GM08714 (cell line): ENCODE measurements around the gene CTNNA2.

Experiments used
- H3K4me3 ChIP-seq: fragments of 200-500 bp; sonication (Bioruptor generic); 2 replicates; pipeline ENCODE4 v1.5.1; 2014; ENCODE audit warnings: mild to moderate bottlenecking, low read length, inconsistent platforms
- ZNF274 ChIP-seq: IDR thresholded peaks from 2 replicates; pipeline ENCODE4 v1.6.1; 2012; ENCODE audit warnings: mild to moderate bottlenecking, low read depth, low read length

The CTNNA2 gene

GRCh38 chr2:79820281-79820680 is 307.4 kb downstream of the CTNNA2 start:
- no peak for TF ChIP-seq ZNF274
- no peak overlapping the region for H3K4me3 ChIP-seq

GRCh38 chr2:79822136-79822535 is 309.3 kb downstream of the CTNNA2 start:
- no peak for TF ChIP-seq ZNF274

GRCh38 chr2:79824086-79824786 is 311.4 kb downstream of the CTNNA2 start:
- no peak for TF ChIP-seq ZNF274
- H3K4me3 ChIP-seq, result no peak overlapping the region

More at GRCh38 chr2:79822136-79822535, 309.3 kb downstream of the CTNNA2 start:
- no peak overlapping the region for H3K4me3 ChIP-seq

GRCh38 chr2:79827881-79828280 is 315.0 kb downstream of the CTNNA2 start:
- H3K4me3 ChIP-seq, result no peak overlapping the region
- TF ChIP-seq ZNF274, result no peak

GRCh38 chr2:79830501-79830900 is 317.6 kb downstream of the CTNNA2 start:
- no peak for TF ChIP-seq ZNF274
- H3K4me3 ChIP-seq, result no peak overlapping the region

GRCh38 chr2:79831961-79832360 is 319.1 kb downstream of the CTNNA2 start:
- TF ChIP-seq ZNF274, result no peak
- H3K4me3 ChIP-seq, result no peak overlapping the region

GRCh38 chr2:79832511-79833234 is 319.8 kb downstream of the CTNNA2 start:
- H3K4me3 ChIP-seq, result no peak overlapping the region
- no peak for TF ChIP-seq ZNF274

- H3K4me3 ChIP-seq, result no peak overlapping the region
- no peak for TF ChIP-seq ZNF274
These were observed 320.5 kb downstream of the CTNNA2 start for GRCh38 chr2:79833235-79833878.

GRCh38 chr2:79835911-79836310 is 323.1 kb downstream of the CTNNA2 start:
- TF ChIP-seq ZNF274, result no peak

GRCh38 chr2:79844011-79844410 is 331.2 kb downstream of the CTNNA2 start:
- TF ChIP-seq ZNF274, result no peak
- no peak overlapping the region for H3K4me3 ChIP-seq

More at GRCh38 chr2:79835911-79836310, 323.1 kb downstream of the CTNNA2 start:
- no peak overlapping the region for H3K4me3 ChIP-seq

- TF ChIP-seq ZNF274, result no peak
- no peak overlapping the region for H3K4me3 ChIP-seq
These were observed 334.0 kb downstream of the CTNNA2 start for GRCh38 chr2:79846878-79847277.

GRCh38 chr2:79849241-79849640 is 336.4 kb downstream of the CTNNA2 start:
- TF ChIP-seq ZNF274, result no peak
- H3K4me3 ChIP-seq, result no peak overlapping the region

GRCh38 chr2:79849949-79850348 is 337.1 kb downstream of the CTNNA2 start:
- no peak for TF ChIP-seq ZNF274
- no peak overlapping the region for H3K4me3 ChIP-seq

GRCh38 chr2:79850912-79851311 is 338.1 kb downstream of the CTNNA2 start:
- no peak for TF ChIP-seq ZNF274

More at GRCh38 chr2:79850912-79851311, 338.1 kb downstream of the CTNNA2 start:
- H3K4me3 ChIP-seq, result no peak overlapping the region
